GM10248 (cell line): Measurements from ENCODE around the gene ADGRB2.

Experiments used
- CTCF ChIA-PET: fragments of 300-600 bp; sonication (Branson Sonifier 250); formaldehyde crosslinking; extraction: SDS; loops from one replicate; lab custom pipeline; 2021; ENCODE audit warnings: antibody characterized with exemption; lab: Yijun Ruan, JAX
- POLR2A ChIA-PET: fragments of 350-650 bp; sonication (Branson Sonifier 250); formaldehyde crosslinking; extraction: SDS; loops from one replicate; lab custom pipeline; 2020; ENCODE audit warnings: antibody characterized with exemption; lab: Yijun Ruan, JAX
- DNase-seq: peaks from one replicate; pipeline ENCODE4 v3.0.0; 2012; ENCODE audit errors: extremely low spot score
- TF ChIP-seq, protein P1 (sequence below): IDR thresholded peaks from 2 replicates; pipeline ENCODE4 v1.5.1; 2012; ENCODE audit warnings: mild to moderate bottlenecking, low read depth; ENCODE audit errors: extremely low read depth, missing control alignments, control extremely low read depth

The ADGRB2 gene

GRCh38 chr1:31780632-31781031 is 16.5 kb upstream of the ADGRB2 start:
- no peak for DNase-seq
- CTCF ChIA-PET: interaction anchor here (5.9 kb wide), 1 partner anchor 8 kb away, joined by 30 read pairs; no protein-coding TSS in a partner anchor

GRCh38 chr1:31779687-31780086 is 15.5 kb upstream of the ADGRB2 start:
- TF ChIP-seq, protein P1, sequence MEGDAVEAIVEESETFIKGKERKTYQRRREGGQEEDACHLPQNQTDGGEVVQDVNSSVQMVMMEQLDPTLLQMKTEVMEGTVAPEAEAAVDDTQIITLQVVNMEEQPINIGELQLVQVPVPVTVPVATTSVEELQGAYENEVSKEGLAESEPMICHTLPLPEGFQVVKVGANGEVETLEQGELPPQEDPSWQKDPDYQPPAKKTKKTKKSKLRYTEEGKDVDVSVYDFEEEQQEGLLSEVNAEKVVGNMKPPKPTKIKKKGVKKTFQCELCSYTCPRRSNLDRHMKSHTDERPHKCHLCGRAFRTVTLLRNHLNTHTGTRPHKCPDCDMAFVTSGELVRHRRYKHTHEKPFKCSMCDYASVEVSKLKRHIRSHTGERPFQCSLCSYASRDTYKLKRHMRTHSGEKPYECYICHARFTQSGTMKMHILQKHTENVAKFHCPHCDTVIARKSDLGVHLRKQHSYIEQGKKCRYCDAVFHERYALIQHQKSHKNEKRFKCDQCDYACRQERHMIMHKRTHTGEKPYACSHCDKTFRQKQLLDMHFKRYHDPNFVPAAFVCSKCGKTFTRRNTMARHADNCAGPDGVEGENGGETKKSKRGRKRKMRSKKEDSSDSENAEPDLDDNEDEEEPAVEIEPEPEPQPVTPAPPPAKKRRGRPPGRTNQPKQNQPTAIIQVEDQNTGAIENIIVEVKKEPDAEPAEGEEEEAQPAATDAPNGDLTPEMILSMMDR: no peak
- ChIA-PET POLR2A (no interaction called here), CTCF (interaction anchor here (1.1 to 5.9 kb wide), 4 partner anchors 9 to 34 kb away, joined by 3 to 30 read pairs (median 3); no protein-coding TSS in a partner anchor)
- no peak for DNase-seq

More at GRCh38 chr1:31780632-31781031, 16.5 kb upstream of the ADGRB2 start:
- TF ChIP-seq, protein P1: no peak
- POLR2A ChIA-PET: no interaction called here

- ChIA-PET CTCF (interaction anchor here (0.8 to 5.9 kb wide), 5 partner anchors 10 to 71 kb away, joined by 3 to 30 read pairs (median 3); no protein-coding TSS in a partner anchor), POLR2A (no interaction called here)
- DNase-seq: no peak
- TF ChIP-seq, protein P1: no peak
Observed at GRCh38 chr1:31778763-31779488, 14.8 kb upstream of the ADGRB2 start.

- POLR2A ChIA-PET: no interaction called here
- CTCF ChIA-PET: interaction anchor here (1.1 to 5.9 kb wide), 6 partner anchors 10 to 60 kb away, joined by 3 to 30 read pairs (median 4); no protein-coding TSS in a partner anchor
- TF ChIP-seq, protein P1: no peak
- no peak for DNase-seq
Observed at GRCh38 chr1:31776516-31776915, 12.4 kb upstream of the ADGRB2 start.

GRCh38 chr1:31776032-31776431 is 11.9 kb upstream of the ADGRB2 start:
- CTCF ChIA-PET: interaction anchor here (1.1 to 5.9 kb wide), 4 partner anchors 13 to 31 kb away, joined by 3 to 30 read pairs (median 4); no protein-coding TSS in a partner anchor
- POLR2A ChIA-PET: no interaction called here
- no peak for DNase-seq
- TF ChIP-seq, protein P1: no peak

- ChIA-PET POLR2A (no interaction called here), CTCF (interaction anchor here (2.1 to 5.9 kb wide), 2 partner anchors 13 to 30 kb away, joined by 5 to 30 read pairs; no protein-coding TSS in a partner anchor)
- TF ChIP-seq, protein P1: no peak
- no peak for DNase-seq
Observed at GRCh38 chr1:31775210-31775999, 11.3 kb upstream of the ADGRB2 start.
